ENCODE measurements around the gene MAD1L1. TPM values are rescaled to one million over a fixed set of nuclear protein-coding genes. Genes with fewer than 3 reads are reported as not detected.
A peak's percentile ranks its signal among the peaks of the same experiment; 100 is the strongest.

The MAD1L1 gene
- total and polyA plus RNA-seq, 10 donors = 47.3 to 118 (median 68.2) TPM

GRCh38 chr7:1811850-1812508 is 420.8 kb downstream of the MAD1L1 start:
- DNase-seq = peak; percentile 62
- intact Hi-C loops (cut with DNase I; ENCODE audit: low total_unique reads) = no loop called here
- Histone ChIP-seq H3K27me3 (replicated peaks in 1 of 7) (no peaks in the 10 kb centered on the region), H3K27ac (no peak overlapping the region), H3K4me1 (peaks cover 0 to 13% (median 0%) of the 10 kb centered on the region in 6 donors), H3K36me3 (peaks cover 0 to 27% (median 16%) of the 10 kb centered on the region in 6 donors), H3K9me3 (no peaks in the 10 kb centered on the region), H3K4me3 (no peak overlapping the region)
- 71 to 86% (median 76%) methylated on average over 9 of the region's 9 CpGs for WGBS, 5 donors
- TF ChIP-seq CTCF (IDR thresholded peaks at IDR 0.05 in 8 of 11, conservative IDR thresholded peaks at IDR 0.05 in 3 of 11) = peak in 2 of 11 experiments; percentile 16 to 20
- no peak for TF ChIP-seq POLR2AphosphoS5 (IDR thresholded peaks at IDR 0.05)
- no peak for TF ChIP-seq POLR2A (IDR thresholded peaks at IDR 0.05)

- TF ChIP-seq POLR2A (IDR thresholded peaks at IDR 0.05) = no peak
- TF ChIP-seq CTCF (IDR thresholded peaks at IDR 0.05 in 8 of 11, conservative IDR thresholded peaks at IDR 0.05 in 3 of 11) = no peak
- TF ChIP-seq POLR2AphosphoS5 (IDR thresholded peaks at IDR 0.05) = no peak
- intact Hi-C loops (cut with DNase I; ENCODE audit: low total_unique reads) = no loop called here
- Histone ChIP-seq H3K27me3 (replicated peaks in 1 of 7) (no peaks in the 10 kb centered on the region), H3K9me3 (no peaks in the 10 kb centered on the region), H3K4me3 (no peak overlapping the region), H3K36me3 (peaks cover 0 to 26% (median 16%) of the 10 kb centered on the region in 6 donors), H3K4me1 (peaks cover 0 to 8% (median 0%) of the 10 kb centered on the region in 6 donors), H3K27ac (no peak overlapping the region)
- WGBS, 5 donors = 58 to 68% (median 66%) methylated on average over 23 to 25 of the region's 25 CpGs
- DNase-seq = peak; percentile 56
Observed at GRCh38 chr7:1810961-1811849, 421.5 kb downstream of the MAD1L1 start.

- intact Hi-C loops (cut with DNase I; ENCODE audit: low total_unique reads) = no loop called here
- Histone ChIP-seq H3K36me3 (peaks cover 0 to 19% (median 11%) of the 10 kb centered on the region in 6 donors), H3K27ac (no peak overlapping the region), H3K4me3 (no peak overlapping the region), H3K27me3 (replicated peaks in 1 of 7) (no peaks in the 10 kb centered on the region), H3K4me1 (peaks cover 0 to 8% (median 0%) of the 10 kb centered on the region in 6 donors), H3K9me3 (no peaks in the 10 kb centered on the region)
- no peak for TF ChIP-seq CTCF (IDR thresholded peaks at IDR 0.05 in 8 of 11, conservative IDR thresholded peaks at IDR 0.05 in 3 of 11)
- no peak for TF ChIP-seq POLR2A (IDR thresholded peaks at IDR 0.05)
- TF ChIP-seq POLR2AphosphoS5 (IDR thresholded peaks at IDR 0.05) = no peak
- peak; percentile 62 for DNase-seq
- 73 to 89% (median 80%) methylated on average over 16 of the region's 16 CpGs for whole genome bisulfite sequencing, 5 donors
Observed at GRCh38 chr7:1810521-1810920, 422.2 kb downstream of the MAD1L1 start.
